Left lung (tissue), 10 donors: ENCODE data around the gene HK1. TPM values are rescaled to one million over a fixed set of nuclear protein-coding genes. Genes with fewer than 3 reads are reported as not detected.

ENCODE experiments used
- ATAC-seq: fragments of 200-7000 bp; cut with Tn5 transposase; one replicate; pipeline ENCODE4 v1.9.1; 2020; ENCODE audit warnings: moderate library complexity
- DNase-seq, 4 donors: peaks; one replicate each; pipeline ENCODE4 v3.0.0-alpha.2; 2013 to 2020
- H3K27ac ChIP-seq, 2 donors: fragments of 200-600 bp; sonication (generic) in 1 of 2; one replicate each; pipeline versions ENCODE4 v1.5.0 to v1.8.0; 2020 to 2021
- H3K27me3 ChIP-seq, 2 donors: fragments of 200-600 bp; sonication (generic) in 1 of 2; one replicate each; pipeline versions ENCODE4 v1.5.0 to v1.8.0; 2020 to 2021
- H3K36me3 ChIP-seq, 2 donors: fragments of 200-600 bp; sonication (generic) in 1 of 2; one replicate each; pipeline versions ENCODE4 v1.5.0 to v1.8.0; 2020 to 2021
- H3K4me1 ChIP-seq, 2 donors: fragments of 200-600 bp; one replicate each; pipeline ENCODE4 v1.8.0; 2021
- H3K4me3 ChIP-seq, 2 donors: fragments of 200-600 bp; sonication (generic) in 1 of 2; one replicate each; pipeline versions ENCODE4 v1.5.0 to v1.8.0; 2020 to 2021; ENCODE audit warnings: mild to moderate bottlenecking in 1 of 2
- H3K9me3 ChIP-seq, 2 donors: fragments of 200-600 bp; sonication (generic) in 1 of 2; one replicate each; pipeline versions ENCODE4 v1.5.0 to v1.8.0; 2020 to 2021
- intact Hi-C, 2 donors: fragments of 100-400 bp; cut with DNase I; formaldehyde crosslinking; loops; one replicate each; pipeline versions ENCODE4 v1.11.2 to v1.14.2; 2022
- polyA plus RNA-seq, 6 donors: library from polyadenylated mRNA; unstranded; fragments of 120-200 nt; gene quantifications; one replicate each; pipeline ENCODE4 v1.2.1, GENCODE V29; 2013; ENCODE audit not compliant: insufficient read length in 6 of 6
- total RNA-seq, 2 donors: library from RNA; stranded (reverse); fragmentation: NEBNext Ultra II Directional; extraction: Animal tissue kit (Norgen Biotek cat#: 25700); gene quantifications; one replicate each; pipeline ENCODE4 v1.2.1, GENCODE V29; 2021
- TF ChIP-seq, protein P1 (sequence below), 2 donors: fragments of 200-600 bp; sonication (generic) in 1 of 2; IDR thresholded peaks; one replicate each; pipeline versions ENCODE4 v1.5.0 to v1.8.0; 2021; ENCODE audit warnings: antibody characterized with exemption in 2 of 2
- donor health status: DM: no; HTN: yes; CAD: no.
- donor health status: DM: no; HTN: no; CAD: no.

Gene HK1
- total and polyA plus RNA-seq, 8 donors, result 51.5 to 126 (median 57.8) TPM

DNA sequence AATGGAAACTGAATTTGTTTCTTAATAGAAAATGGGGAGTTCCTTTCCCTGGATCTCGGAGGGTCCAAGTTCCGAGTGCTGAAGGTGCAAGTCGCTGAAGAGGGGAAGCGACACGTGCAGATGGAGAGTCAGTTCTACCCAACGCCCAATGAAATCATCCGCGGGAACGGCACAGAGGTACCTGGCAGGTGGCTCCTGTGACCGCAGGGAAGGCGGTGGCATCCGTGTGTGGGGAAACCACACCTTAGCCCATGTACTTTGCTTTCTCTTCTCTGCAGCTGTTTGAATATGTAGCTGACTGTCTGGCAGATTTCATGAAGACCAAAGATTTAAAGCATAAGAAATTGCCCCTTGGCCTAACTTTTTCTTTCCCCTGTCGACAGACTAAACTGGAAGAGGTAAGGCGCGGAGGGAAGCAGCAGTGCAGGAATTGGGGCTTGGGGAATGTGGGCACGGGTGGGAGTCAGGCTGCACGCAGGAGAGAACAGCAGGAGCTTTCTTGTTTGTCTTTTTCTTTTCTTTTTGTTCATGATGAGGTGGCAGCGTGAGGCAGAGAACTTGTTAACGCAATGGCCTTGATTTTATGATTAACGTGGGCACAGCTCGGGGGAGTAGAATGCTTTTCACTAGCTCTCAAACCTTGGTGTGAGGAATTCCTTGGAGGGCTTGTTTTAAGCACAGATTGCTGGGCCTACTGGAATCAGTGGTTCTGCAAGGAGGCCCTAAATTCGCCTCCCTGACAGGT, 45.4 kb upstream of the HK1 start:
- H3K36me3 ChIP-seq, result no peaks in the 10 kb centered on the region
- intact Hi-C loops, result loop anchor here (10.0 kb wide), 2 partner anchors 162 to 272 kb away; no protein-coding TSS in a partner anchor
- H3K27ac ChIP-seq, result no peak overlapping the region

DNA sequence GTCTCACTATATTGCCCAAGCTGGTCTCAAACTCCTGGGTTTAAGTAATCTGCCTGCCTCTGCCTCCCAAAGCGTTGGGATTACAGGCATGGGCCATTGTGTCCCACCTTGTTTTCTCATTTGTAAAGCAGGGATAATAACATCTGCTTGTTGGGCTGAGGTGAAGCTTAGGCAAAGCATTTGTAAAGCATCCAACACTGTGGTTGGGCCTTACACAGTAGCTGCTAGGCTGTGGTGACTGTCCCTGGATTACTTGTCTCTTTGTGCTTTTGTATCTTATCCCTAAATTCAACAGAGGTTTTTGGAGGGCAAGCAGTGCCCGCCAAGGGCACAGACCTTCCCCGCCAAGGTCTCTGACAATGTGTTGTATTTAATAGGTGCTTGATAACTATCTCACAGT, 43.8 kb upstream of the HK1 start:
- no peaks in the 10 kb centered on the region for H3K9me3 ChIP-seq
- no peaks in the 10 kb centered on the region for H3K27me3 ChIP-seq
- TF ChIP-seq, protein P1, sequence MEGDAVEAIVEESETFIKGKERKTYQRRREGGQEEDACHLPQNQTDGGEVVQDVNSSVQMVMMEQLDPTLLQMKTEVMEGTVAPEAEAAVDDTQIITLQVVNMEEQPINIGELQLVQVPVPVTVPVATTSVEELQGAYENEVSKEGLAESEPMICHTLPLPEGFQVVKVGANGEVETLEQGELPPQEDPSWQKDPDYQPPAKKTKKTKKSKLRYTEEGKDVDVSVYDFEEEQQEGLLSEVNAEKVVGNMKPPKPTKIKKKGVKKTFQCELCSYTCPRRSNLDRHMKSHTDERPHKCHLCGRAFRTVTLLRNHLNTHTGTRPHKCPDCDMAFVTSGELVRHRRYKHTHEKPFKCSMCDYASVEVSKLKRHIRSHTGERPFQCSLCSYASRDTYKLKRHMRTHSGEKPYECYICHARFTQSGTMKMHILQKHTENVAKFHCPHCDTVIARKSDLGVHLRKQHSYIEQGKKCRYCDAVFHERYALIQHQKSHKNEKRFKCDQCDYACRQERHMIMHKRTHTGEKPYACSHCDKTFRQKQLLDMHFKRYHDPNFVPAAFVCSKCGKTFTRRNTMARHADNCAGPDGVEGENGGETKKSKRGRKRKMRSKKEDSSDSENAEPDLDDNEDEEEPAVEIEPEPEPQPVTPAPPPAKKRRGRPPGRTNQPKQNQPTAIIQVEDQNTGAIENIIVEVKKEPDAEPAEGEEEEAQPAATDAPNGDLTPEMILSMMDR (IDR thresholded peaks at IDR 0.05), result no peak
- no peak for ATAC-seq
- no peaks in the 10 kb centered on the region for H3K36me3 ChIP-seq
- H3K4me3 ChIP-seq, result no peak overlapping the region
- no peak overlapping the region for H3K27ac ChIP-seq
- DNase-seq, result no peak
- intact Hi-C loops, result loop anchor here (10.0 kb wide), 2 partner anchors 160 to 270 kb away; no protein-coding TSS in a partner anchor
- H3K4me1 ChIP-seq, result peaks cover 0 to 11% of the 10 kb centered on the region in 2 donors

More for the DNA sequence above, 45.4 kb upstream of the HK1 start:
- Histone ChIP-seq H3K4me1 (peaks cover 0 to 12% of the 10 kb centered on the region in 2 donors), H3K9me3 (no peaks in the 10 kb centered on the region), H3K27me3 (no peaks in the 10 kb centered on the region), H3K4me3 (no peak overlapping the region)
- TF ChIP-seq, protein P1 (IDR thresholded peaks at IDR 0.05), result no peak
- ATAC-seq, result no peak
- no peak for DNase-seq

DNA sequence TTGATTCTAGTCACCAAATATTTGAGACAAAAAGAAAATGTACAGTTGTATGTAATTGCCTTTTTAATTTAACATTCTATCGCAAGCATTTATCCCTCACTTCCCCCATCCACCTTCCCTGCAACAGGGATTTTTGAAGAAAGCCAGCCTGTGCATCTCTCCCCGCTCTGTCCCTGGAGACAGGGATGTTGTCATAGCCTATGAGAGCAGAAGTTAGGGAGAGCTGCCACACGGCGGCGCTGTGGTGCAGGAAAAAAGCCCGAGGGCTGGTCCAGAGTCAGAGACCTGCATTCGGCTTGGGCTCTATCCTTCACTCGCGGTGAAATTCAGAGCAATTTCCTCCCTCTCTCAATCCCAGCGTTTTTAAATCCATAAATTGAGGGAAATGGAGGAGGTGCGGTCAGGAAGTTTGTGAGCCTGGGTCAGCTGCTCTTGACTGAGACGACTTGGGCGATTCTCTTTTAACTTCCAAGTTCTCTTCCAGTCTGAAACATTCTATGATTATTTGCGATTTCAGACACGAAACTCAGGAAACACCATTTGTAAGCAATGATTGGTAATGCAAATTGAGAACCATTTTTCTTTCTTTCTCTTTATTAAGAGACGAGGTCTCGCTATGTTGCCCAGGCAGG, 40.7 kb upstream of the HK1 start:
- Histone ChIP-seq H3K27me3 (no peaks in the 10 kb centered on the region), H3K27ac (no peak overlapping the region), H3K9me3 (no peaks in the 10 kb centered on the region), H3K4me1 (peaks cover 0 to 20% of the 10 kb centered on the region in 2 donors), H3K4me3 (no peak overlapping the region), H3K36me3 (no peaks in the 10 kb centered on the region)
- TF ChIP-seq, protein P1 (IDR thresholded peaks at IDR 0.05), result peak; percentile 92 to 93
- intact Hi-C loops, result loop anchor here (5.0 to 10.0 kb wide), 3 partner anchors 155 to 267 kb away; no protein-coding TSS in a partner anchor
- peak; percentile 99 for ATAC-seq
- DNase-seq, result peak; percentile 80 to 95 (median 86)

DNA sequence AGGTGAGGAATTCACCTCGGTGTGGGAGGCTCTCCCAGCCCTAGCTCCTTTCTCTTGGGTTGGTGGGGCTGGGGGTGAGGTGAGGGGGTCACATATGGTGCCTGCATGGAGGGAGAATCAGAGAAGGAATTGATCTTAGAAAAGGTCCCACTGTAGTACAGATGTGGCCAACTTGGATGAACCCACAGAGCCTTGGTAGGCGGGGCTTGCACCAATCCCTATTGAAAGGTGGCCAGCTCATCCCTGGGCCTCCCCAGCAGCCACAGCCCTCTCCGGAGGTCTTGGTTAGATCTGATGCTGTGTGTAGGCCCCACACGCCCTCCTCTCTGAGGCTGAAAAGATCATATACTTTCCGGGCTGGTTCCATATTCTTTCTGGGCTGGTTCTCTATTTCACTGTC, 39.2 kb upstream of the HK1 start:
- peak overlapping the region in 1 of 2 donors; percentile 18 for H3K27ac ChIP-seq
- no peaks in the 10 kb centered on the region for H3K36me3 ChIP-seq
- H3K4me3 ChIP-seq, result no peak overlapping the region
- TF ChIP-seq, protein P1 (IDR thresholded peaks at IDR 0.05), result no peak
- intact Hi-C loops, result loop anchor here (5.0 to 10.0 kb wide), 3 partner anchors 153 to 266 kb away; no protein-coding TSS in a partner anchor
- H3K9me3 ChIP-seq, result no peaks in the 10 kb centered on the region
- DNase-seq, result no peak
- peaks cover 0 to 20% of the 10 kb centered on the region in 2 donors for H3K4me1 ChIP-seq
- H3K27me3 ChIP-seq, result no peaks in the 10 kb centered on the region
- ATAC-seq, result no peak
